Kidney (tissue), 22 donors: Measurements from ENCODE around the gene CRADD. TPM values are rescaled to one million over a fixed set of nuclear protein-coding genes. Genes with fewer than 3 reads are reported as not detected.
A peak's percentile ranks its signal among the peaks of the same experiment; 100 is the strongest.

Source experiments
- DNase-seq, 5 donors: peaks; one replicate each; pipeline ENCODE4 v3.0.0-alpha.2; 2013 to 2020
- FAIRE-seq: peaks from 2 replicates; lab custom pipeline; 2012; peaks lifted over from hg19 to GRCh38; lab: Jason Lieb, UNC
- H3K27ac ChIP-seq, 2 donors: one replicate each; pipeline ENCODE4 v1.7.0; 2013; ENCODE audit warnings: low read depth in 2 of 2, low read length in 2 of 2, inconsistent platforms in 1 of 2
- H3K27me3 ChIP-seq: one replicate; pipeline ENCODE4 v1.7.1; 2013; ENCODE audit warnings: low read length, inconsistent platforms; ENCODE audit not compliant: control insufficient read depth, insufficient read depth
- H3K36me3 ChIP-seq, 3 donors: one replicate each; pipeline versions ENCODE4 v1.7.0 to v1.7.1; 2013; ENCODE audit warnings: low read length in 3 of 3, control low read depth in 1 of 3, inconsistent platforms in 1 of 3; ENCODE audit not compliant: insufficient read depth in 3 of 3, control insufficient read depth in 2 of 3
- H3K4me1 ChIP-seq, 3 donors: one replicate each; pipeline versions ENCODE4 v1.7.0 to v1.7.1; 2013; ENCODE audit warnings: low read length in 3 of 3, inconsistent platforms in 1 of 3, low read depth in 1 of 3; ENCODE audit not compliant: control insufficient read depth in 2 of 3, insufficient read depth in 2 of 3
- H3K4me3 ChIP-seq, 3 donors: one replicate each; pipeline versions ENCODE4 v1.7.0 to v1.8.1; 2013; ENCODE audit warnings: low read length in 3 of 3, control low read depth in 1 of 3, inconsistent platforms in 1 of 3
- H3K9ac ChIP-seq, 3 donors: one replicate each; pipeline versions ENCODE4 v1.7.0 to v1.7.1; 2013; ENCODE audit warnings: low read length in 3 of 3, control low read depth in 1 of 3, inconsistent platforms in 1 of 3
- H3K9me3 ChIP-seq, 3 donors: one replicate each; pipeline versions ENCODE4 v1.7.0 to v1.7.1; 2013; ENCODE audit warnings: low read length in 3 of 3, control low read depth in 1 of 3, inconsistent platforms in 1 of 3; ENCODE audit not compliant: control insufficient read depth in 2 of 3, insufficient read depth in 1 of 3
- CTCF ChIP-seq: IDR thresholded peaks from 3 replicates; pipeline ENCODE4 v1.5.1; 2012; ENCODE audit warnings: mild to moderate bottlenecking, moderate library complexity, borderline replicate concordance; ENCODE audit not compliant: insufficient read depth; ENCODE audit errors: extremely low read depth
- intact Hi-C: fragments of 100-400 bp; cut with DNase I; formaldehyde crosslinking; loops from one replicate; pipeline ENCODE4 v1.11.1; 2022
- long read RNA-seq, 10 donors: library from polyadenylated mRNA in 1 of 10; unstranded in 1 of 10; transcript quantifications; one replicate each; pipeline ENCODE4 v2.0.0 and lab custom pipeline, GENCODE V29; 2021 to 2026
- polyA plus RNA-seq: library from polyadenylated mRNA; stranded (reverse); fragments of 350-450 nt; fragmentation: Illumina TruSeq; extraction: RNeasy Lipid Tissue Mini Kit (QIAGEN cat#74804); gene quantifications from one replicate; pipeline ENCODE4 v1.2.3, GENCODE V29; 2014; ENCODE audit warnings: low read depth, low replicate concordance; ENCODE audit not compliant: insufficient read depth
- total RNA-seq: library from RNA; stranded (reverse); fragmentation: NEBNext Ultra II Directional; extraction: Animal tissue kit (Norgen Biotek cat#: 25700); gene quantifications from one replicate; pipeline ENCODE4 v1.2.1, GENCODE V29; 2021
- donor health status: control.
- donor health status: control.
- donor health status: control.
- donor health status: control.
- donor health status: control.
- donor health status: DM: yes; HTN: yes; CAD: no.
- donor health status: Normal renal cell carcinoma (clear cell type).

The CRADD gene
- total RNA-seq (19.1 TPM), polyA plus RNA-seq (28.8 TPM)
- long read RNA-seq, donor 1, partial matches to known transcripts, result 0 of 3 reads
- long read RNA-seq, donor 1, other reads (novel, unspliced or antisense), result 0 of 3 reads
- long read RNA-seq, donor 2, transcript CRADD-201 (3 exons, 1,169 nt), result major isoform, 6 of 13 reads
- long read RNA-seq, donor 2, partial matches to known transcripts, result 7 of 13 reads
- long read RNA-seq, donor 2, other reads (novel, unspliced or antisense), result 0 of 13 reads
- long read RNA-seq, donor 3, transcript CRADD-201 (3 exons, 1,169 nt), result major isoform, 8 of 15 reads
- long read RNA-seq, donor 3, partial matches to known transcripts, result 6 of 15 reads
- long read RNA-seq, donor 3, other reads (novel, unspliced or antisense), result 0 of 15 reads
- long read RNA-seq, donor 4, partial matches to known transcripts, result 0 of 3 reads
- long read RNA-seq, donor 4, other reads (novel, unspliced or antisense), result 0 of 3 reads
- long read RNA-seq, donor 5, partial matches to known transcripts, result 0 of 1 reads
- long read RNA-seq, donor 5, other reads (novel, unspliced or antisense), result 0 of 1 reads
- long read RNA-seq, donor 6, transcript CRADD-201 (3 exons, 1,169 nt), result major isoform, 17 of 17 reads
- long read RNA-seq, donor 6, partial matches to known transcripts, result 0 of 17 reads
- long read RNA-seq, donor 6, other reads (novel, unspliced or antisense), result 0 of 17 reads
- long read RNA-seq, donor 7, transcript CRADD-201 (3 exons, 1,169 nt), result major isoform, 8 of 14 reads
- long read RNA-seq, donor 7, partial matches to known transcripts, result 0 of 14 reads
- long read RNA-seq, donor 7, other reads (novel, unspliced or antisense), result 5 of 14 reads
- long read RNA-seq, donor 8, transcript CRADD-201 (3 exons, 1,169 nt), result major isoform, 6 of 6 reads
- long read RNA-seq, donor 8, partial matches to known transcripts, result 0 of 6 reads
- long read RNA-seq, donor 8, other reads (novel, unspliced or antisense), result 0 of 6 reads
- long read RNA-seq, donor 9, transcript CRADD-201 (3 exons, 1,169 nt), result major isoform, 5 of 5 reads
- long read RNA-seq, donor 9, partial matches to known transcripts, result 0 of 5 reads
- long read RNA-seq, donor 9, other reads (novel, unspliced or antisense), result 0 of 5 reads
- long read RNA-seq, donor 10, partial matches to known transcripts, result 0 of 3 reads
- long read RNA-seq, donor 10, other reads (novel, unspliced or antisense), result 0 of 3 reads

- FAIRE-seq, result peak; percentile 88
These were observed at the start of gene CRADD for GRCh38 chr12:93677195-93678064. Gene CRADD (plus strand): TSS chr12:93677375.

GRCh38 chr12:93632383-93632782 is 44.8 kb upstream of the CRADD start:
- intact Hi-C loops, result no loop called here
- H3K27me3 ChIP-seq, result no peaks in the 10 kb centered on the region
- H3K4me1 ChIP-seq, result no peaks in the 10 kb centered on the region
- TF ChIP-seq CTCF, result no peak
- H3K27ac ChIP-seq, result no peak overlapping the region
- no peak overlapping the region for H3K4me3 ChIP-seq
- DNase-seq (no peak), FAIRE-seq (no peak)
- H3K9ac ChIP-seq, result no peak overlapping the region
- H3K36me3 ChIP-seq, result no peaks in the 10 kb centered on the region
- no peaks in the 10 kb centered on the region for H3K9me3 ChIP-seq

More at GRCh38 chr12:93677195-93678064, at the start of gene CRADD:
- Histone ChIP-seq H3K36me3 (no peaks in the 10 kb centered on the region), H3K4me3 (peak within 1 kb of the TSS; percentile 66 to 98 (median 85)), H3K4me1 (peaks cover 0 to 15% (median 8%) of the 10 kb centered on the region in 3 donors), H3K27me3 (no peaks in the 10 kb centered on the region), H3K27ac (peak within 1 kb of the TSS; percentile 98 to 99), H3K9ac (peak within 1 kb of the TSS; percentile 46 to 99 (median 93)), H3K9me3 (no peaks in the 10 kb centered on the region)
- intact Hi-C loops, result no loop called here
- DNase-seq, result peak; percentile 93 to 99 (median 94)
- TF ChIP-seq CTCF, result no peak

- no peaks in the 10 kb centered on the region for H3K4me1 ChIP-seq
- intact Hi-C loops, result no loop called here
These were observed 42.8 kb upstream of the CRADD start for GRCh38 chr12:93634416-93634815.

More at GRCh38 chr12:93634416-93634815, 42.8 kb upstream of the CRADD start:
- H3K27ac ChIP-seq, result no peak overlapping the region
- H3K36me3 ChIP-seq, result no peaks in the 10 kb centered on the region
- FAIRE-seq (no peak), DNase-seq (no peak)
- H3K9me3 ChIP-seq, result no peaks in the 10 kb centered on the region
- no peaks in the 10 kb centered on the region for H3K27me3 ChIP-seq
- TF ChIP-seq CTCF, result no peak
- no peak overlapping the region for H3K4me3 ChIP-seq
- no peak overlapping the region for H3K9ac ChIP-seq
